Stimulated activated CD8-positive, alpha-beta memory T cell treated with anti-CD3 and anti-CD28 coated beads, Interleukin-15, amount 100 ng/mL, for 48 hours (primary cell): ENCODE results near the gene RASL12.

Source experiments
- DNase-seq, 2 donors: peaks; one replicate each; pipeline ENCODE4 v3.0.0-alpha.2; 2020; ENCODE audit warnings: low read depth in 2 of 2

The RASL12 gene

DNA sequence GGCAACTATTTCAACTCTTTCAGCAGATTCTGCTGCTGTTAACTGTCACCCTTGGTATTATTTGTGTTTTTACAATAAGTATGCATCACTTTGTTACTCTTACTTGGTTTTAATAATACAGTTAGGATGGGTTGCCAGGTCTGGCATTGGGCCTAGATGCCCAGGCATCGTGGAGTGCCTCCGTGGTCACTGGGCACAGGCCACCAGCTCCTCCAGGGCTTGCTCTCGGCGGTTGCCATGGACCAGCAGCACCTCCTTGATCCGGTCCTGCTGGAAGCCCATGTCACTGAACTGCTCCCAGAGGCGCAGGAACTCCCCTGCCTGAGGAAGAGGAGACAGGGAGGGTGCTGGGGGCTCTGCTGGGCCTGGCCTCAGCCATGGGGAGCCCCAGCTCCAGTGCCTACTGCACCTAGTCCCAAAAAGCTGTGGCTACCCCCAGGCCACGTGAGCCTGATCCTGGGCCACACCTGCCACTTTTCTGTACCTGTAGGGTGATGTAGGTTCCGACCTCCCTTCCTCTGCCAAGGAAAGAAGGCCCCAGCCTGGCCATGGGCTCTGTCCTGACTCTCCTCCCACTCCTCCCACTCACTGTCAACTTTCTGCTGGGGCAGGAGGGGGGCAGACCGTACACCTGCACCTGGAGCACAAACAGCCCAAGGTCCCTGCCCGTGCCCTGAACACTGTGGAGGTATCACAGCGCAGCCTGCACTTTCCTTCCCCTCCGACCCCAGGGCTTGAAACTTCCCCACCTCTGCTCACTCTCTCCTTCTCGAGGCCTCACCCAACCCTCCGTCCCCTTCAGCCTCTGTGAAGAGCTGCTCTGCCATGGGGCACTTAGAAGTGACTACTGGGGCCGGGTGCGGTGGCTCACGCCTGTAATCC lies 25.4 kb upstream of the RASL12 start:
- DNase-seq = no peak

DNA sequence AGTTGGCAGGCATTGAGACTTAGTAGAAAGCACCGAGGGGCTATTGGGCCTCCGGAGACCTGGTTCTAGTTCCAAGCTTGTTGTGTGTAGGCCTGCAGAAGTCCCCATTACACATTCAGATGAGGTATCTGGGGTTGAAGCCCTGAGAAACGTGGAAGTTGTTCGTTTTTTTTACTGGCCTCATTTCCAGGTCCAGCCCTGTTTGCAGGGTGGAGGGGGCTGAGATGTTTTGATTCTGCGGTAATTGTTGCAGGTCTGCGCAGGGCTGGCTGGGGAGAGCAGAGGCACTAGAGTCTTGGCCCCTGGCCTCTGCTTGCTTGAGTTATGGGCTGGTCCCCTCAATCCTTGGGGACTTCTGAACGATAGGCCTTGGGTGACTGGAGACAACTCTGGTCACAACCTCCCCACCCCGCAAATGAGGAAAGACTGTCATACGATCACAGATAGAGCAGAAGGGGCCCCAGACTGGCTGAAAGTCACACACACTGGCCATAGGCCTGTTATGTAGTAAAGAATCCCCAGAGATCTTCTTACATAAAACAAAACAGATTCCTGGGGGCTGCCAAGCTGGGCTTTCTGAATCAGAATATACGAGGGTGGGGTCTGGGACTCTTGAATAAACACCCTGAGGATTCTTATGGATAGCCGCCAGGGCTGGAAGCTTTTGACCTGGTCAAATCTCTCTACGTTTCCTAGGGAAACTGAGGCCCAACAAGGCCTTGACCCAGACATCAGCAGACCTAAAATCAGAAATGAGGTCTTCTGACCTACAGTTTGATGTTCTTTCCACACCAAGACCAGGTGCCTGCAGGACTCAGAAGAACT lies 24.4 kb upstream of the RASL12 start:
- DNase-seq = no peak

DNA sequence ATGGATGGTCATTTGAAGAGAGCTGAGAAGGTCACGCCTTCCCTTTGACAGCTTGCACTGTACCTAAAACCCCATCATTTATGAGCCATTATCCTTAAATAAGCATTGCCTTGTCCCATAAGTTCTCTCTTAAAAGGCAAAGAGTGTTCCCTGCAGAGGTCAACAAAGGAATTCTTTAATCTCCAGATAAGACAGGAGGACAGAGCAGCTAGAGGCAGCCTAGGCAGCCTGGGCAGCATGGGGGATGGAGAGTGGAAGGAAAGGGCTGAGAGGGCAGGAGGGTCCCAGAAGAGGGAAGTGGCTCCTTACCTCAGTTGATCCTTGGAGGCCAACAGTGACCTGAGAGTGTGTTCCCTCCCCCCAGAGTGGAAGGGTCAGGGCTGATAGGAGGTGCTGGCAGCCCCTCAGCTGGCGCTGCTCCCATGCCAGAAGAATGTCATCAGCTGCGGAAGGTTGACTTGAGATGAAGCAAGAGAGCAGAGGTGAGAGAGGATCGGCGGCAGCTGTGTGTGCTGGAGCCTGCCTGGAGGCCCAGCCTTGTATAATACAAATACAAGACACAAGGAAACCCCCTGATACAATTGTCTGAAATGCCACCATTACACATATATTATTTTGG lies 21.5 kb upstream of the RASL12 start:
- DNase-seq = no peak

DNA sequence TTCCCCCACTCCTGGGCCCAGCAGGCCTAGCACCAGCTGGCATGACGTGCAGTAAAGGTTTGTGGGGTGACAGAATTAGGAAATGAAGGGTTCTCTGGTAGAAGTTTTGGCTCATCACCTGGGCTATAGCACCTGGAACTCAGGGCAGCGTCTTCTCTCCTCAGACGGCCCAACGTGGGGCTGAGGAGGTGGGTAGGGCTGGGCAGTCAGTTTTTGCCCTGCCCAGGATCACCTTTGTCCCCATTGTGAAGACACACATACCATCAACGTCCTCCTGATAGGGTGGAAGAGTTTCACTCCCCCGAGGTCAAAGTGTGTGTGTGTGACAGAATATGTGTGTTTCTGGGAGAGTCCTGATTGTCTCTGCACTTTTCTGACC lies 20.8 kb upstream of the RASL12 start:
- no peak for DNase-seq

DNA sequence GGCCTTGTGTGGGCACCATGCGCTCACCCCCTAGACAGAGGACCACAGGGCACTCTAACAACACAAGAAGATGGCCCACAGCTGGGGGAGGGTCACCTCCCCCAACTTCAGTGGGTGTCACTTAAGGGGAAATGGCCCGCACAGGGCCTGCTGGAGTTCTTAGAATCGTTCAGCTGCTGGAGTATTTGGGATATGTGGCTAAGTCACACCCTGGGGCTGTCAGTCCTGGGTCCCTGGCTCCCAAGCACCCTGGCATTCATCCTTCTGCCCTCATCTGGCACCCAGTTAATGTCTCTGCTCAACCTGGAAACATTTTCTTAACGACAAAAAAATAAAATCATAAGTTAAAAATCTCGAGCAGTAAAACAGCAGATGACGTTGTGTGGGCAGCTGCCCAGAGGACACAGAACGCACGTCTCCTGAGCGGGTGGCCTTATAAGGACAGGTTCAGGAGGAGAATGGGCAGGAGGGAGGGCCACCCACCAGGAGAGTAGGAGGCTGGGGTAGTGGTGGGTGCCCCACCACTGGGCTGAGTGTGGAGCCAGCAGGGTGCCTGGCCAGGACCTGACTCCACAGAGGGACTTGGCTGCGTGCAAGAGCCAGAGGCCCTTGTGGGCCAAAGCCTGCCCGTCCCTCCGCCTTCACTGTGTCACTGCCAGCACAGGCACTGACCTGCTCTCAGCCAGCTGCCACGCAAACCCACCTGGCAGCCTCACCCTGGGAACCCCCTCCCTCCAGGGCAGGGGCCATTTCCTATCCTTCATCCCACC lies 20.3 kb upstream of the RASL12 start:
- DNase-seq = no peak

DNA sequence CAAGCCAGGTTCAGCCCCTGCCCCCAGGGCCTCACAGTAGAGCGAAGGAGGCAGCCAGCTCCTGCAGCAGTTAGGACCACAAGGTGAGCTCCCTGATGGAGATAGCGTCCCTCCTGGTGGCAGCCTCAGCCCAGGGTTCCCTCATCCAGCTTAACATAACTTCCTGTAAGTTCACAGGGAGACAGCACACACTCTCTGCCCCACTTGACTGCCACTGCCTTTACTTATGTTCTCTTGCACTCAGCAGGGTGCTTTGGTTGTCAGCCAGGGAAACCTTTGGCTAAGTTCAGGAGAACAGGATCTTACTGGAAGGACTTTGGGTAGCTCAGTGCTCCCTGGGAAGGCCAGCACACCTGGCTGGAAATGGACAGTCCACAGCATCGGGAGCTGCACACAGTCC lies 19.6 kb upstream of the RASL12 start:
- no peak for DNase-seq

DNA sequence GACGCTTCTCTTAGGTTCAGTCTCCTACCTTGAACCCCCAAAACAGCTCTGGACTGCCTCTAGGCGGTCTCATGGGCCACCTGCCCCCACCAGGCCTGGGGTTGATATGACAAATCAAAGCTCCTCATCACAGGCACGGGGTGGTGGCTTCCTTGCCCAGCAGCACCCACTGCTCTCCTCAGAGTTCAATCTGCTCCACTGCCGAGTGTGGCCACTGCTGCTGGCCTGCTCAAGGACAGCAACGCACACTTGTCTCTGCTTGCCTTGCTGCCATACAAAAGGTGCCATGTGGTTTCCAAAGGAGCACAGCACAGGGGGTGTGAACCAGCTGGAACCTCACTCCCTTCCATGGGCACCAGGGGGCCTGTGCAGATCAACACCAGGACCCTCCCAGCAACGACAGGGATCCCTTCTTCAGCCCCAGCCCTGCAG lies 18.9 kb upstream of the RASL12 start:
- no peak for DNase-seq

DNA sequence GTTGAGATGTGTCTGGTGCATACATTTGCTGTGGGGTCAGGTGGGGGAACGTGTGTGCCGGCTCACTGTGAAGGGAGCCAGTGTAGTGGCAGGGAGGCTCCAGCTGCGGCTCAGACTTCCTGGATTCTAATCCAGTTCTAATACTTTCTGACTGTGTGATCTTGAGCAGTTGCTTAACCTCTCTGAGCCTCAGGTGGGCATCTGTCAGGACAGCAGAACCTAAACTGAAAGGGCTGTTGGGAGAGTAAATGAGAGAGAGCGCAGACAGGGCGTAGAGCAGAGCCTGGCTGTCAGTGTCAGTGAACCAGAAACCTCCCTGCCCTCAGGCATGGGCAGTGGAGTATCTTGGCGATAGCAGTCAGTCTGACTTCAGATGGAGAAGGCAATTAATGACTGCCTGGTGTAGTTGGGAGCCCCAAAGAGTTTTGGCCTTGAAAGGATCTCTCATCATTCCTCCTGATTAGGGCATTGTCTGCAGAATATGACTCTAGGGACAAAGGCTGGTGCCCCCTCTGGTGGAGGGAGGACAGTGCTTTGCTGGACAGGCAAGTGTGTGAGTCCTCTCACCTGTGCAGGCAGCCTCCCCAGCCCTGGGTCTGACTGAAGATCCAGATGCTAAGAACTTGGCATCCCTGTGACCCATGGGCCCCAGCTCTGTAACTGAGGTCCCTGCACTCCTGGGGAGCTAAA lies 18.3 kb upstream of the RASL12 start:
- no peak for DNase-seq

DNA sequence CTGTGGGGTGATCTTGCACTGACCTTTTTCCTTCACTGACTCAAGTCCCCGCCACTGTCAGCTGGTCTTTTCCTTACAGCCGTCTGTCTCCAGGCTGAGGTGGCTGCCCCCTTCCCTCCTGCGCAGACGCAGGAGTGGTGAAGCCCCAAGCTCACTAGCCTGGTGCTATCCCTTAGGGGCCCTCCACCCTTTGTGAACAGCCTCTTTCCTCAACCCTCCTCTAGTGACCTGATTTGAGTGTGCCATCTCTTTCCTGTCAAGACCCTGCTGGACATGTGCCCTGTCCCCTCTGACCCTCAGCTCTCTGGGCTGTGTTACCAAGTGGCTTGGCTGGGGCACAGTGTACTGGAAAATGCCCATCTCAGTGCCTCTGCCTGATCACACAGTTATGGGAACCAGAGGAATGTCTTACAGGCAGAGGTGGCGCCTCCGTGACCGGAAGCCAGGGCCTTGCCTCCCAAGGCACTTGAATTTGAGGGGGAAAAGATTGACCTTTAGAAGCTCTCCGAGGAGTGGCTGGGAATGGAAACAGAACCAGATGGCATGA lies 17.5 kb upstream of the RASL12 start:
- no peak for DNase-seq

DNA sequence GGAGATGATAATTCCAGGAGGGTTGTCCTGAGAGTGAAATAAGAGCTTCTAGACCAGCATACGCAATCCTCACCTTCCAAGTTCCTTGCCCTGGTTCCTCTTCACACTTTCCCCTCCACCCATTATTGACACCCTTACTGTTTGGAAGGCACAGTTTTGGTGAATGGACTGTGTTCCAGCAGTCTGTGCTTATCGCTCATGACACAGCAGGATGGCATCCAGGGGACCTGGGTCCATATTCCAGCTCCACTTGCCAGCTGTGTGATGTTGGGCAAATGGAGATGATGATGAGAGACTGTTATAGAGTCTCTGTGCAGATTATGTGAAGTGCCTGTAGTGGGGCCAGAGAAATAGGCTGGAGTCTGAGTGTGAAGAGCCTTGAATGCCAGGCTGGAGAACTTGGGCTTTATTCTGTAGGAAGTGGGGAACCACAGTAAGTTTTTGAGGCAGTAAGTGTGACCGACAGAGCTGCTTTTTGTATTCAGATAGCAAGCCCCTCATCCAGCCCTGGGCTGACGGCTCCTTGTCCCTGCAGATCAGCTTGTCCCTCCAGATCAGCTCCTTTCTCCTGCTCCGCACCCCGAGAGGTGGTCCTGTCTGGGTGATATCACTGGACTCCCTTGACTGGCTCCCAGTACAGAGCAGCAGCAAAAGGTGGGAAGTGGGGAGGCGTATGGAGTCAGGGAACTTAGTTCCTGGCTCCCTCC lies 16.9 kb upstream of the RASL12 start:
- no peak for DNase-seq

DNA sequence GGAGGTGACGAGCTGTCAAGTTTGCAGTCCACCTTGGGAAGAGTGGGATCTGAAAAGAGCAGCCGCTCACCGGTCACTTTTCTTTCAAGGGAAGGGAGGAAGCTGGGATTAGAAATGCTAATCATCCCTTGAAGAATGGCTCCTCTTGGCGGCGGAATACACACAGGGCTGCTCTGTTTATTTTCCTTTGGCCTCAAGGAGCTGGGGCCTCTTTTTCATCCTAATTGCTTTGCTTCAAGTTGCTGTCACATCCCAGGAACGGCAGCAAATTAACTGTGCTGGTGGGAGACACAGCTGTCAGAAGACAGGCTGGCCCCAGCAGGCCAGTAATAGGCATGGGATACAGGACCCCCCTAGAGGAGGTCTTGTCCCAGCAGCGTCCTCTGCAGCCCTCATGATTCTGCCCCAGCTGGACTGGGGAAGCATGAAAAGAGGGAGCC lies 15.5 kb upstream of the RASL12 start:
- DNase-seq = no peak

DNA sequence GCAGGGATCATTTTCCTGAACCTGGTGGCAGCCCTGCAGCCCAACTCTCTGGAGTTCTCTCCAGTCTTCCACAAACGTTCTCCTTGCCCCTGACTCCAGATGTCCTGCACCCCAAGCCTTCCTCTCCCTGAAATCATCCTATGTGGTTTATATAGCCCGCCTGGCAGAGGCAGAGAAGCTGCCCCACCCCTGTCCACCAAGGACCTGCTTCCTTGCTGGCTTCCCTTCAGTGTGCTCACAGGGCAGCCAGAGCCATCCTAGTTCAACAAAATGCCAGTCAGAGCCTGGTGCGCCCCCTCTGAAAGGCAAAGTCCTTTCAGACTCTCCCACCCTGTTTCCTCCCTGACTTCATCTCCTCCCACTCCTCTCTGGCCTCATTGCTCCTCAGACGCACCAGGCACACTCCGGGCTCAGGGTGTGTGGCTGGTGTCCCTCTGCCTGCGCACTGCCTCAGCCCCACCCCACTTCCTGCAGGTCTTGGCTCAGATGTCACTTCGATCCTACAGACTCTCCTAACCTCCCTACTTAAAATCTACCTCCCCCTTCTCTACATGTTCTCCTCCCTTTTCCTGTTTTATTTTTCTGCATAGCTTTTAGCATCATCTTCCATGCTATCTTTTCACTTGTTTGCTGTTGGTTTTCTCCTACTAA lies 14.6 kb upstream of the RASL12 start:
- peak in 1 of 2 donors; percentile 12 for DNase-seq

DNA sequence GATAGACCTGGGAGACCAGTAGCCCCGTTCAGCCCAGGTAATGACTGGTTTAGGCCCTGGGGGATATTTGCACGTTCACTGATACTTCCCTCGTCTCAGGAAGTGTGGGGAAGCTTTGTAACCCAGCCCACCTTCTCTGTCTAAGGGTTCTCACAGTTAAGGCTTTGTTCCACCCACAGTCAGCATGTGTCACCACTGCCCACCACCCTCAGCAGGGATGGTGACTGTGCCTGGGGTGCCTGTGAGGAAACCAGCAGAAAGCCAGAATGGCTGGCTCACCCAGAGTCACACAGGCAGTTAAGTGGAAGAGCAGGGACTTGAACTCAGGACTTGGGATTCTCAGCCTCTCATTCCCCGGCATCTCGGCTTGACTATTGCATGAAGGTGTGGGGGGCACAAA lies 14.0 kb upstream of the RASL12 start:
- DNase-seq = peak in 1 of 2 donors; percentile 27

DNA sequence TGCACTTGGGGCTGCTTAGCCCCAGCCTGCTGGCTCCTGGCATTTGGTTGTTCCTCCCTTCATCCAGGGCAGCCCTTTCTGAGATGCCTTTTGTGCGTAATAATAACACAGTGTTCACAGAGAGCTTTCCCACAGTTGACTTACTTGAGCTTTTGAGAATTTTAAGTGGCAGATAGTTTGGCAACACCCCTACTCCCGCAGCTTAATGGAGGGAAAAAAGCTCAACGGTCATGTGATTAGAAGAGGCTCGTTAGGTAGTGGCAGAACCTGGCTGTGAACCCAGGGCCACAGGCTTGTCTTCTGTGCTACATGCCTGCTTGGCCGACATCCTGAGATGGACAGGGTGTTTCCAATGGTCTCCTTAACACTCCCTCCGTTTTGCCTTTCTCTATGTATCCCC lies 13.5 kb upstream of the RASL12 start:
- DNase-seq = no peak

DNA sequence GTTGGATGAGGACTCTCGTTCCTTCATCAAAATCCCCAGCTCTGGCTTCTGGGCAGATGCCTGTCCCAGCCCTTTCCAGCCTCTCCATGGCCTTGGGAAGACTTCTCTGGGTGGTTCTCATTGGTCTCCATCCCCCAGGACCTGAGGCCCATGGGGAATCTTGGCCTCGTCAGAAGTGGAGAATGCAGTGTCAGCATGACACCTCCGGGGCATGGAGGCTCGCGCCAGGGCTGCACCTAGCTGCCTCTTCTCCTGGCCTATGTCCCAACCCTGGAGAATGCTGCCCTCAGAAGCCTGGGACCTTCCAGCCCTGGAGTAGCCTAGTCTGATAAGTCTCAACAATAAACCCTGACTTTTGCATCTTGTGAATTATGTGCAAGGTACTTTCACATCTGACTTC lies 11.8 kb upstream of the RASL12 start:
- DNase-seq = no peak

DNA sequence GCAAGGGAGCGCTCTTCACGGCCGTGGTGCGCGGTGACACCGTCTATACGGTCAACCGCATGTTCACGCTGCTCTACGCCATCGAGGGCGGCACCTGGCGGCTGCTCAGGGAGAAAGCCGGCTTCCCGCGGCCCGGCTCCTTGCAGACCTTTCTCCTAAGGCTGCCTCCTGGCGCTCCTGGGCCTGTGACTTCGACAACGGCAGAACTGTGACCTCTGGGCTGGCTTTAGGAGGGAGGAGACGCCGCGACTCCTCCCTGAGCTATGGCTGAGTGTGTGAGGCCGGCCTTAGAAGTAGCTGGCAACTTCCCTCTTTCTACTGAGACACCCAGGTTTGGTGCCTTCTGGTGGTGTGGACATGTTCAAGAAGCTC lies 10.2 kb upstream of the RASL12 start:
- DNase-seq = peak; percentile 29 to 42

DNA sequence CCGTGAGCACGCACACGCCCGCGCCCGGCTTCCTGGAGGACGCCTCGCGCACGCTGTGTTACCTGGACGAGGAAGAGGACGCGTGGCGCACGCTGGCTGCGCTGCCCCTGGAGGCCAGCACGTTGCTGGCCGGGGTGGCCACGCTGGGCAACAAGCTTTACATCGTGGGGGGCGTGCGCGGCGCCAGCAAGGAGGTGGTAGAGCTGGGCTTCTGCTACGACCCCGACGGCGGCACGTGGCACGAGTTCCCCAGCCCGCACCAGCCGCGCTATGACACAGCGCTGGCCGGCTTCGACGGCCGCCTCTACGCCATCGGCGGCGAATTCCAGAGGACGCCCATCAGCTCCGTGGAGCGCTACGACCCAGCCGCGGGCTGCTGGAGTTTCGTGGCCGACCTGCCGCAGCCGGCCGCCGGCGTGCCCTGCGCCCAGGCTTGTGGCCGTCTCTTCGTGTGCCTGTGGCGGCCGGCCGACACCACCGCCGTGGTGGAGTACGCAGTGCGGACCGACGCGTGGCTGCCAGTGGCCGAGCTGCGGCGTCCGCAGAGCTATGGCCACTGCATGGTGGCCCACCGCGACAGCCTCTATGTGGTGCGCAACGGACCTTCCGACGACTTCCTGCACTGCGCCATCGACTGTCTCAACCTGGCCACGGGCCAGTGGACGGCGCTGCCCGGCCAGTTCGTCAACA lies 9.6 kb upstream of the RASL12 start:
- no peak for DNase-seq

DNA sequence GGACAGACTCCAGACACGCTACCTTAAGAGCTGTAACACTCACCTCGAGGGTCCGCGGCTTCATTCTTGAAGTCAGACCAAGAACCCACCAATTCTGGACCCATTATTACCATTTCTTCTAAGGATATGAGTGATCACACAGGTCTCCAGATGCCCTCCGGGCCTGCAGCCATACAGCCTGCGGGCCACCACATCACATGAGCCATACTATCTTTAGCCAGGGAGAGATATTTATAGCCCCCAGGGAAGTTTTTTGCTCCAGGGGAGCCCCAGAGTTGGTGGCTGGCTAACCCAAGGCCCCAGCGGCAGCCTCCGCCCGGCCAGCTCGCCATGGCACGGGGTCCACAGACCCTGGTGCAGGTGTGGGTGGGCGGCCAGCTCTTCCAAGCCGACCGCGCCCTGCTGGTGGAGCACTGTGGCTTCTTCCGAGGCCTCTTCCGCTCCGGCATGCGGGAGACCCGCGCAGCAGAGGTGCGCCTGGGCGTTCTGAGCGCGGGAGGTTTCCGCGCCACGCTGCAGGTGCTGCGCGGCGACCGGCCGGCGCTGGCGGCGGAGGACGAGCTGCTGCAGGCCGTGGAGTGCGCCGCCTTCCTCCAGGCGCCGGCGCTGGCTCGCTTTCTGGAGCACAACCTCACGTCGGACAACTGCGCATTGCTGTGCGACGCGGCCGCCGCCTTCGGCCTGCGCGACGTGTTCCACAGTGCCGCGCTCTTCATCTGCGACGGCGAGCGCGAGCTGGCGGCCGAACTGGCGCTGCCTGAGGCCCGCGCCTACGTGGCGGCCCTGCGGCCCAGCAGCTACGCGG lies 8.9 kb upstream of the RASL12 start, which contains the start of gene KBTBD13:
KBTBD13 (plus strand) TSS at position 261 of the 805 bp plus-strand sequence; CDS start at position 331, 70 bp downstream.
- DNase-seq = no peak
